ENCODE results near the gene ABCG4.

GRCh38 chr11:119190531-119190930 lies 41.7 kb downstream of the ABCG4 start:
- no peak for TF ChIP-seq TCF7L2 (IDR thresholded peaks at IDR 0.05; ENCODE audit: borderline replicate concordance, extremely low read depth, insufficient read depth, insufficient read length)
- no peak for TF ChIP-seq EZH2 (IDR thresholded peaks at IDR 0.05)
- no peak for TF ChIP-seq RAD21 (IDR thresholded peaks at IDR 0.05; ENCODE audit: low read depth)
- no peak for TF ChIP-seq MAX (IDR thresholded peaks at IDR 0.05)
- no peak for TF ChIP-seq CTCF (IDR thresholded peaks at IDR 0.05 in 2 of 3, conservative IDR thresholded peaks at IDR 0.05 in 1 of 3; ENCODE audit: borderline replicate concordance in 1 of 3, insufficient read depth in 1 of 3, low read depth in 2 of 3, low read length in 2 of 3)
- no peak for TF ChIP-seq JUND (IDR thresholded peaks at IDR 0.05)
- TF ChIP-seq ZBTB33 (IDR thresholded peaks at IDR 0.05; ENCODE audit: extremely low read depth, insufficient replicate concordance, low read length) = no peak
